T-helper 17 cell (primary cell): ENCODE measurements around the gene YWHAQ. TPM values are rescaled to one million over a fixed set of nuclear protein-coding genes. Genes with fewer than 3 reads are reported as not detected.
A peak's percentile ranks its signal among the peaks of the same experiment; 100 is the strongest.

Experiments
- ATAC-seq: fragments of 150-1000 bp; cut with Tn5 transposase; 2 replicates; pipeline ENCODE4 v1.10.0; 2021; ENCODE audit warnings: mild to moderate bottlenecking, moderate library complexity
- DNase-seq, 3 donors: peaks; one replicate each; pipeline versions ENCODE4 v3.0.0 to v3.0.0-alpha.2; 2020 to 2021
- H3K9me3 ChIP-seq: one replicate; pipeline ENCODE4 v1.7.0; 2013; ENCODE audit warnings: low read length, mild to moderate bottlenecking; ENCODE audit not compliant: control insufficient read depth, poor library complexity, severe bottlenecking
- H3K27ac Mint-ChIP-seq: one replicate; pipeline ENCODE4 v1.8.0; 2022; ENCODE audit warnings: mild to moderate bottlenecking, moderate library complexity, mixed read lengths
- H3K27me3 Mint-ChIP-seq: one replicate; pipeline ENCODE4 v1.8.0; 2022; ENCODE audit warnings: mixed read lengths
- H3K36me3 Mint-ChIP-seq: one replicate; pipeline ENCODE4 v1.8.0; 2022; ENCODE audit warnings: low read depth, mixed read lengths
- H3K4me1 Mint-ChIP-seq: one replicate; pipeline ENCODE4 v1.8.0; 2022; ENCODE audit warnings: mild to moderate bottlenecking, mixed read lengths
- H3K4me3 Mint-ChIP-seq: one replicate; pipeline ENCODE4 v1.8.0; 2022; ENCODE audit warnings: mild to moderate bottlenecking, moderate library complexity, mixed read lengths
- total RNA-seq, 4 donors: library from RNA in 2 of 4; stranded (reverse) in 2 of 4; gene quantifications; one replicate each; pipeline ENCODE4 v1.2.3 and lab custom pipeline; 2022 to 2026

The YWHAQ gene
- total RNA-seq, 2 donors from 2014 or later, result 176 to 189 TPM

- no peaks in the 10 kb centered on the region for H3K9me3 ChIP-seq
- no peaks in the 10 kb centered on the region for H3K27me3 Mint-ChIP-seq
- H3K4me3 Mint-ChIP-seq, result no peak overlapping the region
- ATAC-seq (no peak), DNase-seq (no peak)
- no peak overlapping the region for H3K27ac Mint-ChIP-seq
- H3K4me1 Mint-ChIP-seq, result peaks cover 30% of the 10 kb centered on the region
- H3K36me3 Mint-ChIP-seq, result no peaks in the 10 kb centered on the region
These were observed 21.5 kb upstream of the YWHAQ start for GRCh38 chr2:9652267-9652666.

- Mint-ChIP-seq H3K27me3 (no peaks in the 10 kb centered on the region), H3K4me1 (peaks cover 23% of the 10 kb centered on the region), H3K4me3 (no peak overlapping the region), H3K27ac (no peak overlapping the region), H3K36me3 (peaks cover 2% of the 10 kb centered on the region)
- ATAC-seq (peak; percentile 27), DNase-seq (no peak)
- no peaks in the 10 kb centered on the region for H3K9me3 ChIP-seq
These were observed 19.5 kb upstream of the YWHAQ start for GRCh38 chr2:9650119-9650821.

- Mint-ChIP-seq H3K27me3 (no peaks in the 10 kb centered on the region), H3K36me3 (peaks cover 2% of the 10 kb centered on the region), H3K4me3 (no peak overlapping the region), H3K4me1 (peaks cover 17% of the 10 kb centered on the region), H3K27ac (peak overlapping the region; percentile 74)
- H3K9me3 ChIP-seq, result no peaks in the 10 kb centered on the region
- ATAC-seq (no peak), DNase-seq (no peak)
These were observed 18.5 kb upstream of the YWHAQ start for GRCh38 chr2:9649261-9649660.

- DNase-seq (no peak), ATAC-seq (no peak)
- H3K9me3 ChIP-seq, result no peaks in the 10 kb centered on the region
- Mint-ChIP-seq H3K36me3 (peaks cover 2% of the 10 kb centered on the region), H3K27me3 (no peaks in the 10 kb centered on the region), H3K27ac (peak overlapping the region; percentile 74), H3K4me1 (peaks cover 13% of the 10 kb centered on the region), H3K4me3 (no peak overlapping the region)
These were observed 18.0 kb upstream of the YWHAQ start for GRCh38 chr2:9648821-9649220.

GRCh38 chr2:9647884-9648283 is 17.1 kb upstream of the YWHAQ start:
- ATAC-seq (no peak), DNase-seq (no peak)
- Mint-ChIP-seq H3K4me3 (no peak overlapping the region), H3K27ac (no peak overlapping the region), H3K27me3 (no peaks in the 10 kb centered on the region), H3K4me1 (peaks cover 15% of the 10 kb centered on the region), H3K36me3 (peaks cover 2% of the 10 kb centered on the region)
- no peaks in the 10 kb centered on the region for H3K9me3 ChIP-seq

- DNase-seq, result no peak
- Mint-ChIP-seq H3K27me3 (no peaks in the 10 kb centered on the region), H3K4me3 (no peak overlapping the region), H3K4me1 (peaks cover 21% of the 10 kb centered on the region), H3K27ac (no peak overlapping the region), H3K36me3 (peaks cover 2% of the 10 kb centered on the region)
- no peaks in the 10 kb centered on the region for H3K9me3 ChIP-seq
- no peak for ATAC-seq
These were observed 15.6 kb upstream of the YWHAQ start for GRCh38 chr2:9646196-9647030.

- Mint-ChIP-seq H3K27me3 (no peaks in the 10 kb centered on the region), H3K4me3 (no peak overlapping the region), H3K36me3 (peaks cover 5% of the 10 kb centered on the region), H3K4me1 (peaks cover 27% of the 10 kb centered on the region), H3K27ac (no peak overlapping the region)
- H3K9me3 ChIP-seq, result no peaks in the 10 kb centered on the region
- DNase-seq, result no peak
- ATAC-seq, result no peak
These were observed 13.8 kb upstream of the YWHAQ start for GRCh38 chr2:9644603-9645002.

GRCh38 chr2:9644021-9644420 is 13.2 kb upstream of the YWHAQ start:
- Mint-ChIP-seq H3K36me3 (peaks cover 5% of the 10 kb centered on the region), H3K27me3 (no peaks in the 10 kb centered on the region), H3K4me3 (no peak overlapping the region), H3K27ac (no peak overlapping the region), H3K4me1 (peaks cover 22% of the 10 kb centered on the region)
- ATAC-seq, result no peak
- no peaks in the 10 kb centered on the region for H3K9me3 ChIP-seq
- no peak for DNase-seq

- H3K4me1 Mint-ChIP-seq, result peaks cover 19% of the 10 kb centered on the region
- H3K27me3 Mint-ChIP-seq, result no peaks in the 10 kb centered on the region
- peak overlapping the region; percentile 51 for H3K27ac Mint-ChIP-seq
These were observed 10.8 kb upstream of the YWHAQ start for GRCh38 chr2:9641641-9642040.

GRCh38 chr2:9640403-9641104 is 9.8 kb upstream of the YWHAQ start:
- H3K4me1 Mint-ChIP-seq, result peaks cover 17% of the 10 kb centered on the region
- no peaks in the 10 kb centered on the region for H3K27me3 Mint-ChIP-seq
- H3K9me3 ChIP-seq, result no peaks in the 10 kb centered on the region
- H3K27ac Mint-ChIP-seq, result peak overlapping the region; percentile 62
- H3K36me3 Mint-ChIP-seq, result peaks cover 3% of the 10 kb centered on the region
- DNase-seq (no peak), ATAC-seq (no peak)
- no peak overlapping the region for H3K4me3 Mint-ChIP-seq

More at GRCh38 chr2:9641641-9642040, 10.8 kb upstream of the YWHAQ start:
- H3K9me3 ChIP-seq, result no peaks in the 10 kb centered on the region
- Mint-ChIP-seq H3K36me3 (peaks cover 3% of the 10 kb centered on the region), H3K4me3 (peak overlapping the region; percentile 88)
- DNase-seq (no peak), ATAC-seq (peak; percentile 71)

GRCh38 chr2:9639740-9640343 is 9.0 kb upstream of the YWHAQ start:
- no peak for DNase-seq
- Mint-ChIP-seq H3K4me3 (no peak overlapping the region), H3K36me3 (peaks cover 3% of the 10 kb centered on the region), H3K4me1 (peaks cover 17% of the 10 kb centered on the region), H3K27ac (no peak overlapping the region), H3K27me3 (no peaks in the 10 kb centered on the region)
- no peak for ATAC-seq
- no peaks in the 10 kb centered on the region for H3K9me3 ChIP-seq

- H3K4me1 Mint-ChIP-seq, result peaks cover 17% of the 10 kb centered on the region
- H3K4me3 Mint-ChIP-seq, result no peak overlapping the region
- H3K36me3 Mint-ChIP-seq, result peaks cover 3% of the 10 kb centered on the region
- DNase-seq, result no peak
- ATAC-seq, result no peak
- H3K9me3 ChIP-seq, result no peaks in the 10 kb centered on the region
- no peaks in the 10 kb centered on the region for H3K27me3 Mint-ChIP-seq
- no peak overlapping the region for H3K27ac Mint-ChIP-seq
These were observed 8.3 kb upstream of the YWHAQ start for GRCh38 chr2:9639000-9639602.
